HG03108 (cell line): ENCODE measurements around the gene KRTAP3-1.
"Not testable (repeated sequence)": the region's sequence is repeated elsewhere in the genome, so short reads cannot be mapped to it uniquely, and the experiment has no call there.

Experiments used
- ATAC-seq: cut with Tn5 transposase; IDR thresholded peaks from one replicate; pipeline ENCODE4 v1.9.1; 2021; ENCODE audit warnings: moderate library complexity; ENCODE audit not compliant: unreplicated experiment

KRTAP3-1 gene

DNA sequence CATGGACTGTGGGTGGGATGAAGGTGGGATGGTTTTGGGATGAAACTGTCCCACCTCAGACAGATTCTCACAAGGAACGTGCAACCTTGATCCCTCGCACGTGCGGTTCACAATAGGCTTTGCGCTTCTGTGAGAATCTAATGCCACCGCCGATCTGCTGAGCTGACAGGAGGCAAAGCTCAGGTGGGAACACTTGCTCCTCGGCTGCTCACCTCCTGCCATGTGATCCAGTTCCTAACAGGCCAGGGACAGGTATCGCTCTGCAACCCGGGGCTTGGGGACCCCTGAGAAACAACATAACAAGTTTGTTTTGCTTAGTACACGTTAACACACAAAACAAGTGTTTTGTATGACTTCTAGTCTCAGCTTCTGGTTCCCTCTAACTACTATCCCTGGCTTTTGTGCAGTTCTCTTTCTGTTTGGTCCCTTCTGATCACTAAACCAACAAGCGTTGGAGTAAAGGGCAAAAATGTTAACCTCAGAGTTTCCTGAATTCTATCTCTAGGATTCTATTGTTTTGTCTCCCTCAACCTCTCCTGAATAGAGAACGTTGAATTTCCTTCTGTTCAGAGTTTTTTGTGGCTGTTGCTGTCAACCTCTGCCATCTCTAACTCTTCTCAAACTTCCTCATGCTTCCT, 7.8 kb upstream of the KRTAP3-1 start:
- no peak for ATAC-seq

DNA sequence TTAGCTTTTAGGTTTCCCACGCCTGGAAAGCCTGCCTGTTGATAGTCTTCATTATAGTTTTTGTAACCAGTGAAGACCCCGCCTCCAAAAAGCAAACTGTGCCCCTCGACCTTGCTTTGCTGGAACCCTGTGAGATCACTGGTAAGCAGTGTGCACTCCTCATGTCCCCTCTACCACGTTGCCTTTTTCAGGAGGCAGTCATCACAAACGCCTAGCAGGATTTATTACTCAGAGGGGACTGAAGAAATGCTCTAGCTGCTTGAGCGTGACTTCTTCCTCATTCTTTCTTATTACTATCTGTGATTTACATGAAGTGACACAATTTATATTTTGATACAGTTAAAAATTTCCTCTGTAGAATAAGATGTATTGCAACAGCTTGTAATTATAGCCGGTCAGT, 6.5 kb upstream of the KRTAP3-1 start:
- no peak for ATAC-seq

GRCh38 chr17:41013606-41014005, 4.7 kb upstream of the KRTAP3-1 start:
- ATAC-seq, result no peak

GRCh38 chr17:41013181-41013580, 4.3 kb upstream of the KRTAP3-1 start:
- no peak for ATAC-seq

GRCh38 chr17:41012326-41013120, 3.6 kb upstream of the KRTAP3-1 start:
- no peak for ATAC-seq

DNA sequence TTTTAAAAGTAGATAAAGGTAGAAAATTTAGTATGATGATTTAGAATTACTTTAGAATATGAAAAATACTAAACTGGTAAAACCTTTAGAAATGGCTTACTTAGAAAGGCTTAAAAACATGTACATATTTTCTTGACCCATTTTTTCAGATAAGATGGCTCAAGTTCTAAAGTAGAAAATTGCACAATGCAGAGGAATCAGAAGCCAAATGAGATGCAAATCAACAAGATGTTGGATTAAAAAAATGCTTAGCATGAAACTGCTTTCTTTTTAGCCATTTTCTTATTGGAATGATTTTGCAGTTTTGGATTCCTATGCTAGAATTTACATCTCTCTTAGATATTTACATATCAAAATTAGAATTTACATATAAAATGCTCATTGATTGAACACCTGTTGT, 1.5 kb upstream of the KRTAP3-1 start:
- ATAC-seq, result no peak

- no peak for ATAC-seq
These were observed 1.0 kb upstream of the KRTAP3-1 start for GRCh38 chr17:41009936-41010335.

- ATAC-seq, result no peak
These were observed 403 bp upstream of the KRTAP3-1 start for GRCh38 chr17:41009301-41009760.

- ATAC-seq, result no peak
These were observed 4.5 kb downstream of the KRTAP3-1 start for GRCh38 chr17:41004397-41004796.

DNA sequence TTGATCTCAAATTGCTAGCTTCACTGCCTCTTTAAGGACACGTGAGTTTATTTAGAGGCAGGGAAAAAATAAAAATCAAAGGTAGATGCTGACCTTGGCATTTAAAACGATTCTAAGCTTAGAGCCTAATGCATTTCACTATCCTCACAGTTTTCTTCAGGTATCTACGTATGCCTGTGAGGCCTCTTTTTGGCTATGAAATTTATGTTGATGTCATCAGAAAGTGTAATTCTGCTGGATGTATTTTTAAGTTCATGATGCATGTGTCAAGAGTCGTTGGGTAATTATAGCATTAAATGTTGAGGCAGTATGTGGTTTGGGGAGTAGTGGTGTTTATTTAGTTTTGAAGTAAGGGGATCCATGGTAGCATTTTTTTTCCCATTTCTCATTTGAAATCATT, 5.0 kb downstream of the KRTAP3-1 start:
- ATAC-seq, result no peak

GRCh38 chr17:41002814-41003213, 6.1 kb downstream of the KRTAP3-1 start:
- ATAC-seq, result no peak

- no peak for ATAC-seq
These were observed 7.1 kb downstream of the KRTAP3-1 start for GRCh38 chr17:41001795-41002194.

GRCh38 chr17:40999563-40999962, 9.4 kb downstream of the KRTAP3-1 start, which contains the start of gene KRTAP3-2:
Gene KRTAP3-2 (minus strand): TSS chr17:40999906. CDS start chr17:40999853, 53 bp downstream.
- not testable (repeated sequence) for ATAC-seq

DNA sequence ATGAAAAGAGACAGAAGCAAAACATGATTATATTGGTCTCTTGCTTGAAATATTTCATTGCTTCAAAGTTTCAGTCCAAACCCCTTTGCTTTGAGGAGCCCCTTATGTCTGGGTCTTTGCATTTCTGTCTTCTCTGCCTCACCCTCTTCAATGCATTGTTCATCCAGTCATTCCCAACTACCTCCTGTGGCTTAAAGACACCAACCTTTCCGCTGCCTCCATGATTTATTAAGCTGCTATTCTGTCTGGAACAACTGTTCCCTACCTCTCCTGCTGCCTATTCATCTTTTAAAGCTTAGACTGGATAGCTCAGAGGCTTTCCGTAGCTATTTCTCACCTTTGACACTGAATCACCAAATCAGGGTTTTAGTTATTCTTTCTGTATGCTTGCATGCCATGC, 11.6 kb downstream of the KRTAP3-1 start:
- ATAC-seq, result no peak

- no peak for ATAC-seq
These were observed 12.1 kb downstream of the KRTAP3-1 start for GRCh38 chr17:40996829-40997228.

GRCh38 chr17:40995116-40995515, 13.8 kb downstream of the KRTAP3-1 start:
- no peak for ATAC-seq

- ATAC-seq, result no peak
These were observed 15.1 kb downstream of the KRTAP3-1 start, which contains the start of gene KRTAP3-3 for GRCh38 chr17:40993839-40994238. Gene KRTAP3-3 (minus strand): TSS chr17:40994164. CDS start chr17:40994097, 67 bp downstream.

- ATAC-seq, result no peak
These were observed 15.8 kb downstream of the KRTAP3-1 start for GRCh38 chr17:40993084-40993483.

DNA sequence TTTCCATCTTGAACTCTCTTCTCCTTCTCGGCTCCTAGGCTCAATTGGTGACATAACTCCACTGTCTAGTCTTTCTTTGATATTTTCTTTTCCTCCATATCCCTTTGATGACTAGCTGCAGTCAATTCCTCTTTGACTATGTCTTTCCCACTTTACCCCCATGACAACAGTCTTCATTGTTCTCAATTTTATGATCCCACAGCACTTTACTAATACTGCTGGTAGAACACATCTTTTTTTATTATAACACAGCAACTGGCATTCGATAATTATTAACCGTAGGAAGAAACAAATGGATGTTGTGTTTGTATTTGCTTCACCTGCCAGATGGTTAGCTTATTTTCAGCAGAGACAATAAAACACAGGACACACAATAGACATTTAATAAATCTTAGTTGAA, 16.3 kb downstream of the KRTAP3-1 start:
- no peak for ATAC-seq

DNA sequence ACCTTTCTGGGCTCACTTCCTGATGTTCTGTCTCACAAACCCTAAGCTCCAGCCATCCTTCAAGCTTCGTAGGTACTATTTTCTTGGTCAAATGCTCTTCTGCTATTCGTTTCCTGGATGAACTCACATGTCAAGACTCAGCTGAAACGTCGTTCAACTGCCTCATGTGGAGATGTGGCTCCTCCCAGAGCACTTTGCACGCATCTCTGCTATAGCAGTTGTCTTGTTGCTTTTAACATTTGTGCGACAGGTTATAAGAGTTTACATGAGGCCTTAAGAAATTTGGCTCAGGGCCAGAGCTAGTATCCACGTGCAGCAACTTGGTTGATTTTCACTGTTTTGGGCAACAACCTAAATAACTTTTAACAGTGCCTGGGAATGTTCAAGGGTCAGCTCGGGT, 22.0 kb downstream of the KRTAP3-1 start:
- no peak for ATAC-seq

DNA sequence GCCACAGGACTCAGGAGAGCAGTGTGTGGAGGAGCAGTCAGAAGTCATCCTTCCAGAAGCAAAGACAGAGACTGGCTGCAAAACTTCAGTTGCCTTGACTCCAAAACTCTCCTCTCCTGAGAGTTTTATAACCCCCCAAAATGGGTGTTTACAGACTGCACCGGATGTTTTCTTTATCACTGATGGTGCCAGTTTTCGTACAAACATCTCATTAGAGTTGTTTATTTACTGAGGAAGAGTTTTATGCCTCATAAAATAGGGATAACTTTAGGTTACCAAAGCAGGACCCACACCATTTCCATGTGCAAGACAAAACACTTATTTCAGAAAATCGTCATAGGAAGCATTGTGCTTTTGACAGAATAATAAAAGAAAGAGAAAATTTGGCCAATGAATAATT, 24.7 kb downstream of the KRTAP3-1 start, which contains the start of gene KRT40:
Gene KRT40, minus strand, starts transcription at position 101 of the 400 bp plus-strand sequence. Its CDS starts 53 bp downstream, at position 48.
- ATAC-seq, result no peak

DNA sequence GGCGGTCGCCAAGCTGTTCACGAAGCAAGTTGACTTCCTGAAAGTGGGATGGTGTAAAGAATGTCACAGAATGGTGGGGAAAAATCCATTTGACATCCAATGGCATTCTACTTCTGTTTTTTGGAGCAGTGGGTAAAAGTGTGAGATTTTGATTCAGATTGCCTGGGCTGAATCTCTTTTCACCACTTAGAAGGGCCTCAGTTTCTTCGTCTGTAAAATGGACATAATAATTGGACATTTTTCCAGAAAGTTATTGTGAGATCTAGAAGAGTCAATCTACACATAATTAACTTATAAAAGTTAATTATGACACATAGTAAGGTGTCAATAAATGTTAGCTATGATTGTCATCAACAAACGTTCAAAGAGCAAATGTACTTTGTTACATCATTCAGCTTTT, 27.8 kb downstream of the KRTAP3-1 start:
- ATAC-seq, result no peak
